GM19099 (cell line): ENCODE results near the gene ZNF771.

ENCODE experiments used
- POLR2A ChIP-seq: IDR thresholded peaks from 3 replicates; pipeline ENCODE4 v1.6.1; 2011; ENCODE audit warnings: low read depth; ENCODE audit not compliant: insufficient read length; ENCODE audit errors: extremely low read depth

The ZNF771 gene

GRCh38 chr16:30407102-30407803, at the start of gene ZNF771:
TSS of gene ZNF771 (plus strand) at chr16:30407606. CDS start at chr16:30408054, 448 bp downstream.
- peak; percentile 67 for TF ChIP-seq POLR2A

GRCh38 chr16:30357715-30358576, 49.5 kb upstream of the ZNF771 start:
- TF ChIP-seq POLR2A: no peak

- no peak for TF ChIP-seq POLR2A
These were observed 48.8 kb upstream of the ZNF771 start for GRCh38 chr16:30358577-30358936.

GRCh38 chr16:30358990-30359870, 48.2 kb upstream of the ZNF771 start:
- TF ChIP-seq POLR2A: no peak

- no peak for TF ChIP-seq POLR2A
These were observed 47.6 kb upstream of the ZNF771 start for GRCh38 chr16:30359871-30360170.

GRCh38 chr16:30361180-30361579, 46.2 kb upstream of the ZNF771 start:
- no peak for TF ChIP-seq POLR2A

- TF ChIP-seq POLR2A: no peak
These were observed 42.2 kb upstream of the ZNF771 start for GRCh38 chr16:30365200-30365599.

GRCh38 chr16:30366511-30366910, 40.9 kb upstream of the ZNF771 start:
- no peak for TF ChIP-seq POLR2A

- TF ChIP-seq POLR2A: no peak
These were observed 39.9 kb upstream of the ZNF771 start for GRCh38 chr16:30367349-30368009.

- no peak for TF ChIP-seq POLR2A
These were observed 39.1 kb upstream of the ZNF771 start for GRCh38 chr16:30368122-30368791.

- no peak for TF ChIP-seq POLR2A
These were observed 38.7 kb upstream of the ZNF771 start for GRCh38 chr16:30368792-30369090.

GRCh38 chr16:30369091-30369937, 38.1 kb upstream of the ZNF771 start:
- TF ChIP-seq POLR2A: no peak

- TF ChIP-seq POLR2A: peak; percentile 68
These were observed 37.4 kb upstream of the ZNF771 start for GRCh38 chr16:30369938-30370455.
